Activated T-helper 9 cell treated with anti-CD3 and anti-CD28 coated beads, Interleukin-2, amount 50 U/mL, for 16 hours (primary cell): ENCODE data around the gene CDC25C.
"Not testable (repeated sequence)": the region's sequence is repeated elsewhere in the genome, so short reads cannot be mapped to it uniquely, and the experiment has no call there.

ENCODE experiments used
- DNase-seq: peaks from one replicate; pipeline ENCODE4 v3.0.0-alpha.2; 2020; ENCODE audit warnings: low read depth

The CDC25C gene

DNA sequence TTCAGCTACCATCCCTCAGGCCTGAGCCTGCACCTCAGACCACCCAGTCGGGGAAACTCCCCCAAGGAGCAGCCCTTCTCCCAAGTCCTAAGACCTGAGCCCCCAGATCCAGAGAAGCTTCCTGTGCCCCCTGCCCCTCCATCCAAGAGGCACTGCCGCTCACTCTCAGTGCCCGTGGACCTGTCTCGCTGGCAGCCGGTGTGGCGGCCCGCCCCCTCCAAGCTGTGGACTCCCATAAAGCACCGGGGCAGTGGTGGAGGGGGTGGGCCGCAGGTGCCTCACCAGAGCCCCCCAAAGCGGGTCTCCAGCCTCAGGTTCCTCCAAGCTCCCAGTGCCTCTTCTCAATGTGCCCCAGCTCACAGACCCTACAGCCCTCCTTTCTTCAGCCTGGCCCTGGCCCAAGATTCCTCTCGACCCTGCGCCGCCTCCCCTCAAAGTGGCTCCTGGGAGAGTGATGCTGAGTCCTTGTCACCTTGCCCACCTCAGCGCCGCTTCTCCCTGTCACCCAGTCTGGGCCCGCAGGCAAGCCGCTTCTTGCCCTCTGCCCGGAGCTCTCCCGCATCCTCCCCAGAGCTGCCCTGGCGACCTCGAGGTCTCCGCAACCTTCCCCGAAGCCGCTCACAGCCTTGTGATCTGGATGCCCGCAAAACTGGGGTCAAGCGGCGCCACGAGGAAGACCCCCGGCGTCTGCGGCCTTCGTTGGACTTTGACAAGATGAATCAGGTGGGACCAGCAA lies 13.5 kb upstream of the CDC25C start:
- no peak for DNase-seq

DNA sequence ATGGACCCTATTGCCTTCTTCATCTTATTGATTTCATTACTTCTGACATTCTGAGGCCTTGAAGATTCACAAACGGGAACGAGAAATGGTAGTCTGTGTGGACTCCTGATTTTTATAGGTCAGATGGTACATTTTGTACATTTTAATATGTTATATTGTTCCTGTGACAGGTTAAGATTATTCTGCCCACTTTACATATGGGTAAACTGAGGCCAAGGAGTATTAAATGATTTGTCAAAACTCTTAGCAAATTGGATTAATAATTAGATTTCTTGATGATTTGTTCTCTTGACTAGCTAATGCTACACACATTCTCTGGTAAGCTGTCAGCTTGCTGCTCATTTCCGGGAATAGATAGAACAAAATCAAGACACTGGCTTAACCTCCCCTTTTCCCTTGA lies 8.4 kb upstream of the CDC25C start:
- DNase-seq, result no peak

DNA sequence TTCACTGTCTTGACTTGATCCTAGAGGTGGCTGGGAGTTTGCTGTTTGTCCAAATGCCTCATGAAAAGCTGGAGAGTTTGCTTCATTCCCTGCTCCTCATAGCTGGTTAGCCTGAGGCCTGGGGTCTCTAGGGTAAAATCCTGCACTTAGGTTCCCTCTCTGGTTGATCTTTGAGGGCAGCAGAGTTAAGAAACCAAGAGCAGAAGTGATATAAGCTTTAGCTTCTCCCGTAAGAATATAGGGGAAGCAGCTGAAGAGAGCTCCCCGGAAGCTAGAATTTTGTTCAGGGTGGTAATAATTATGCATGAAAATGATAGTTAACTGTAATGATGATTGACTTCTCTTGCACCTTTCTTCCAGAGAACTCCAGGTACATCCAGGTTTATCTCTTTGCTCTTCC lies 7.9 kb upstream of the CDC25C start:
- no peak for DNase-seq

DNA sequence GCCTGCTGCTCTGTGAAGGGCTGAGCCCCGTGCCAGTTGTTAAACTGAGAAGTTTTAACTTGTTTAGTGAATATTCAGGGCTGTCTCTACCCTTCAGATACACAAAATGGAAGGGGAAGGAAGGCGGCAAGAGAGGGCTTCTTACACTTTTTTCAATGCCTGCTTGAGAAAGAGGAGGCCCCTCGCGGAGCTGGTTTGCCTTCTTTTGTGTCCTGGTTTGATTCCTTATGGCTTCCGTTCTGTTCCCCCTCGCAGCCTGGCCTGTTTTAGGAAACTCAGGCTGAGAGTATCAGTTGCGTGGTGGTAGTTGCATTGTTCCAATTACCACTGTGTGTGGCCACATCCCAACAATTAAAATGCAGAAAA lies 7.5 kb upstream of the CDC25C start:
- DNase-seq, result no peak

DNA sequence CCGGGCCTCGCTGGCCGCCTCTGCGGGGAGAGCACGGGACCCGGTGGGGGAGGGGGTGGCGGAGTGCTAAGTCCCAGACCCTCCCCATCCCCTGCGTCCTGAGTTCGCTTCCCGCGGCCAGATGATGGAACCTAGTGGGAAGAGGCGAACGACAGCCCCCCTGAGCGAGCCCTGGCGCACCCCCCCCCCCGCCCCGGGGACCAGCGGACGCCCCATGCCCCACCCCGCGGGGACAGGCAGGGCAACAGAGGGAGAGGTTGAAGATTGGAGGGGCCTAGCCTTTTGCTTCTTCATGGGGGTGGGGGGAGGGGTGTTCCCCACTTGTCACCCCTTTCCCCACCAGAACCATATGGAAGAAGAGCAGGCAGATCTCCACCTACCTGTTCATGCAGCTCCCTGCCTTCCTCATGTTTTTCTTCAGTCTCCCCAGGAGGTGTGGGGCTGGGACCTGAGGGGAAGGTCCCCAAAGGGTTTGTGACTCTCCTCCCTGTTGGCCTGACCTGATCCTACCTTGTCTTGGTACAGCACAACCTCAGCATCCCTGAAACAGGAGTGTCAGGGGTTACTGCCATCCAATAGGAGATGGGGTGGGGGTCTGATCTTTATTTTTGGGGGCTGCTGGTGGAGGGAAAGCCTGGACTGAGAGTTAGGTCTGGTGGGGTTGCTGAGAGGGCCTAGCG lies 6.9 kb upstream of the CDC25C start:
- no peak for DNase-seq

DNA sequence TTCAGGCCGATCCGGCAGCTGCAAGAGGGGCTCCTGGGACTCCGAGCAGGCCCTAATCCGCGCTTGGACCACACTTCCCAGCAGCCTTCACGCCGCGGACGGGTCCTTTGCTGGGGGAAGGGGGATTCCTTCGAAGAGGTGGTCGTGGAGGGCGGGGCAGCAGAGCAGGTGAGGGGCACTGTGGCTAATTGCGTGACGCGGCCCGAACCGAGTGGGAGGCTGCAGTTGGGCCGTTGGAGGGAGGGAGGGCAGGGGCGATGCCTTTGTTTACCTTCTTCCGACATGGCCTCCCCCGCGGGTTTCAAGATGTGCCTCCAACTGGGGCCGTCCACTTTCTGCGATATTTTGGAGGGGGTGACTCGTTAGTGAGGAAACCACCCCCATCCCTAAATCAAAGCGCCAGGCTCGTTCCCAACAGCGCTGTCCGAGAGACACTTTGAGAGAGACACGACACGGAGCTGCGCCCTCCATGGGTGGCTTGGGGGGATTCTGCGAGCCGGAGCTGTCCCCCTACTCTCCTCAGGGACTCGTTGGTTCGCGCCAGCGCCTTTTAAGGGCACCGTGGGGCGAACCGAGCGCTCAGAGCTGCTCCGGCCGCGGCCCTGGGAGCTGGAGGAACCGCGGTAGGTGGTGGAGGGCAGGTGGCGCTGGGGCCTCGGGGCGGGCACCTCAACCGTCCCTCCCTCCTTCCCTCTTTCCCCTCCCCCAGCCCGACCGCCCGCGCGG lies 6.2 kb upstream of the CDC25C start, which contains the start of gene FAM53C:
Gene FAM53C (plus strand): TSS at position 582 of the 726 bp plus-strand sequence. CDS start 3,070 bp downstream, outside the sequence.
- peak; percentile 87 for DNase-seq

DNA sequence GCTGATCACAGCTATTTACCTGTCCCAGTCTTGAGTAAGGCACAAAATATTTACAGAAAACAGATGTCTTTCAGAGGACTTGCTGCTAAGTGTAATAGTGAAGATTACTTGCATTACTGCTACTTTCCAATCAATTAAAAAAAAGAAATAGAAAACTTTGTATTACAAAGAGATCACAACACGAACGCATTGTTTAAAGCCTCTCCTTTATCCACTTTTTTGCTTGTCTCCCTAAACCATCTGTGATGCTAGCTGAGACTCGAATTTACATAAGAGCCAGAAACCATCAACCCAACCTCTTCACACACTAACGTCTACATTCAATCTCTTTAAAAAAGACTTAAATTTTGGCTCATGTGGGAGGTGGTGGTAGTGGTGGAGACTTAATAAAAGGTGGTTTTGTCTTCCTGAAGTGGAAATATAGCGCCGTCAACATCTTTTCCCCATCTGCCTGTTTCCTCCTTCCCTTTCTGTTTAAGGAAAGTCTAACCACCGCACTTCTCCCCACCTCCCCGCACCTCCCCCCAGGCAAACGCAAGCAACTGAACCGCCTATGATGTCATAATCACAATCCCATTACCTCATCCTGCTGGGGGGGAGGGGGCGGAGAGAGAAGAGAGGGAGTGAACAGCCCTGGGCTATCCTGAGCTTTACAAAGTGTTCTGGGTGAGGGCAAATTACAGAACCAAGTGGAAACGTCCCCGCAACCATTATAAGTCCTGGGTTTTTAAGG lies 5.5 kb upstream of the CDC25C start:
- no peak for DNase-seq

DNA sequence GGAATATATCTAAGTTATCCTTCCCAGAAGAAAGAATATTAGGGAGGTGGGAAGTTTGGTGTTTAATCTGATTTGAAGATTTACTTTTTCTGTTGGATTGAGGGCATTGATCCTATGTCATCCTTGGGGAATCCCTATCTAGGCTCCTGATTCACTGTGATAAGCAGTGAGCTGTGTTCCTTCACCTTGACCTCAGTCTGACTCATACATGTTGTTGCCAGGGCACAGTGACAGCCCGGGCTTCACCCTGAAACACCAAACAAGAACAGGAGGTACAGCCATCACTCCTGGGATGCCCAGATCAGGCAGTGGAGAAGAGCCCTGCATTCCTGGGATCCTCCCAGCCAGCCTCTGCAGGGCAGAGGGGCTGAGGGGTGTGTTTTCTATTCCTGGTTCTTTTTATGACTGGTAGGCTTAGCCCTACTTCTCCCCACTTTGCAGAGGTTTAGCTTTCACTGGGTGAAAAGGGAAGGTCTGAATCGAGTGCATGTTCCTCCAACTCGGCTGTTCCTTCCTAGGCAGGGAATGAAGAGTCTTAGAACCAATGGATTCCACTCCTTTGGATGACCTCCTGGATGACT lies 3.4 kb upstream of the CDC25C start:
- no peak for DNase-seq

DNA sequence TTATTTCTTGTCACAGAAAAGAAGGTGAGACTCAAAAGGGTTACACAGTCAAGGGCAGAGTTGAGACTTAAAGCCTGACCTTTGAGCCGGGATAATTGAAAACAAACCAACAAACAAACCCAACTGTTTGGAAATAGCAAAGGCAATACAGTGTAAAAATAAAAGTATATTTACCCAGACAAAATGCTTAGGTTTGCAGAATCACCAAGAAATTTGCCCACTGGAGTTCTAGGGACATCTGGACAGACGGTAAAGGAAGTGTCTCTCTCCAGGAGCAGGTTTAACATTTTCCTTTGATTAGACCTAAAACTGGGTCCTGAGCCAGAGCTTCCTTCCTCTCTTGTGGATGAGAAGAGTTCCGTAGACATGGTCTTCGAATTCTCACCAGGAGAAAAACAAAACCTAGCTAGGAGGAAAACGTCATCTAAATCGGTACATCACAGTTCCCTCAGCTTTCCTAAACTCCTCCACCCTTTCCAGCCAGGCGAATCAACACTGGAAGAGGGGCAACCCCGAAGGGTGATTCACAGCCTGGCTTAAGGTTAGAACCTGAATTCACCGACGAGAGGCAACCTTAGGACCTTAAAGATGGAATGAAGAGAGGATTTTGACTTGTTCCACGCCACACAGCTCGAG lies 673 bp downstream of the CDC25C start:
- DNase-seq, result no peak

DNA sequence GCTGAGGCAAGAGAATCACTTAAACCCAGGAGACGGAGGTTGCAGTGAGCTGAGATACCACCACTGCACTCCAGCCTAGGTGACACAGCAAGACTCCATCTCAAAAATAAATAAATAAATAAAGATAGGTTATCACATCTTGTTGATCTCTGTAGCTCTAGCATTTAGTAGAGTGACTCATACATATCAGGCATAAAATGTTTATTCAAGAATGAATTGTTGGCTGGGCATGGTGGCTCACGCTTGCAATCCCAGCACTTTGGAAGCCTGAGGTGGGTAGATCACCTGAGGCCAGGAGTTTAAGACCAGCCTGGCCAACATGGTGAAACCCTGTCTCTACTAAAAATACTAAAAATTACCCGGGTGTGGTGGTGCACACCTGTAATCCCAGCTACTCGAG lies 13.4 kb downstream of the CDC25C start:
- DNase-seq, result not testable (repeated sequence)

DNA sequence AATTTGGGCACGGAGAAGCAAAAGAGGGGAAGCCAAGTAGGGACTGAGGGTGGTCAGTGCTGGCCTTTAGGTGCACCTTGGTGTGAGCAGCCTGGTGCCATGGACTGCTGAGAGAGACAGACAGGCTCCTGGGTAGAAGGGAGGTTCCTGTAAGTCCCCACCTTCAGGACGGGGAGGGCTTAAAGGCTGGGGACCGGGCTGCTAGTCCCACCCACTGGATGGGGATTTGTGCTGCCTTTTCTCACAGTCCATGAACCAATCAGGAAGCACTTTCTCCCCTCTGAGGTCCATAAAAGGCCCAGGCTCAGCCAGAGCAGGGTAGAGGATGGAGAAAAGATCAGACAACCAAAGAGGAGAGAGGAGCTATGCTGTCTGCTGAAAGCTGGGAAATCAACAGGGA lies 15.2 kb downstream of the CDC25C start:
- DNase-seq, result no peak

DNA sequence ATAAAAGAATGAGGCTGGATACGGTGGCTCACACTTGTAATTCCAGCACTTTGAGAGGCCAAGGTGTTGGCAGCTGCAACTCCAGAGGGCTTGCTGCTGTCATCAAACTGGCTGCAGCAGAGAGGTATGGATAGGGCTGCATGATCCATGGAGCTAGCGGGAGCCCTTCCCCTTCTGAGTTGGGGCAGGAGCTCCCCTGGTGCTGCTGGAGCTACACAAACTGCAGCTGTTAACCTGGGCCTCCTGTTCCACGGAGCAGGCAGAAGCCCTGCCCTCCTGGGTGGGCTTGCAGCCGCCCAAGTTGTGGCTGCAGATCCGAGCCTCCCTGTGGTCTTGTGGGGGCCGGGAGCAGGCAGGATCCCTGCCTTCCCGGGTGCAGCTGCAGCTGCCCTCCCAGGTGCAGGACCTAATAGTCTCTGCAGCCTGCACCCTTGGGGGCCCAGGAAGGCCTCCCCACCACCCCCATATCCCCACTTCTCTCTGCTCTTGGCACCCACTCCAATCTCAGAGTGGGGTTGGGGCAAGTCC lies 15.8 kb downstream of the CDC25C start:
- DNase-seq, result no peak

DNA sequence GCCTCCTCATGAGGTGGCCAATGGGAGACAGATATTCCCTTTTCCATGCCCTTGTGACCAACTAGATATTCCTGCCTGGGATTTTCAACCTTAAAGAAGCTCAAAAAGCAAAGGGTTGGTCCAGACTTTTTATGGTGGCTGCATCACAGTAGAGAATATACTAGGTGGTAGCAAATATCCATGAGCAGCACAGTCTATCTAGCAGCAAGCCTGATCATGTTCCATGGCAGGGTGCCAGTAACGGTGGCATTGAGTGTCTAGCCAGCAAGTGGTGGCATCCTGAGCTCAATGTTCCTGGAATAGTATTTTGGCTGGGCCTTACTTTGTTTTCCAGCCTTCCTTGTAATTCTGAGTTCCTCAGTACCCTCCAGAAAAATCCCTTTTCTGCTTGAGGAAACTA lies 25.8 kb downstream of the CDC25C start:
- no peak for DNase-seq

DNA sequence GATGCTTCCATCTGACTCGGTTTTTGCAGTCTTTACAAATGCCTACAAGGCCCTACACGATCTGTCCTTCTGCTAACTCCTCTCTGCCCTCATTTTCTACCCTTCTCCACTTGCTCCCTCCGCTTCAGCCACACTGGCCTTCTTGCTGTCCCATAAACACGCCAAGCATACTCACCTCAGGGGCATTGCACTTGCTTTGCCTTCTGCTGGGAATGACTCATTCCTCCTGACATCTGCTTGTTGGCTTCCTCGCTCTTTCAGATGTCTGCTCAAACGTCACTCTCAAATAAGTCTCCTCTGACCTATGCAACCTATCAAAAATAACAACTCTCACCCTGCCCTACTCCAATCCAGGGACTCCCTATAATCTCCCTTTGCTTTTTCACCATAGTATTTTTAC lies 28.2 kb downstream of the CDC25C start:
- DNase-seq, result no peak

DNA sequence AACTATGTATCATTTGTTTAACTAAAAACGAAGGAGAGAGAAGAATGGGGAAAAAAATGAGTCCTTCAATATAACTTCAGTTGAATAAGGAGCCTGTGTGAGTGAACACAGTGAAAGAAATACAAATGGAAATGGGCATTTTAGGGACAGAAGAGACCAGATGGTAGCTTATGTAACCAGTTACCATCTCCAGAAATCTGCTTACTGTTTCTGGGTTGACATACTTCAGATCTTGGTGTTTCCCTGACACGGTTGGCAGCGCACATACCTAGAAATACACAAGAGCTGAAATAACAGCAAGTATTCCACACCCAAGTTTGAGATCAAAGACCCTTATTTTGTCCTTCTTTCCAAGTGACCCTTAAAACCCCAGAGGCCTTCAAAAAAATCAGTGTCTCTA lies 42.3 kb downstream of the CDC25C start:
- DNase-seq, result no peak

DNA sequence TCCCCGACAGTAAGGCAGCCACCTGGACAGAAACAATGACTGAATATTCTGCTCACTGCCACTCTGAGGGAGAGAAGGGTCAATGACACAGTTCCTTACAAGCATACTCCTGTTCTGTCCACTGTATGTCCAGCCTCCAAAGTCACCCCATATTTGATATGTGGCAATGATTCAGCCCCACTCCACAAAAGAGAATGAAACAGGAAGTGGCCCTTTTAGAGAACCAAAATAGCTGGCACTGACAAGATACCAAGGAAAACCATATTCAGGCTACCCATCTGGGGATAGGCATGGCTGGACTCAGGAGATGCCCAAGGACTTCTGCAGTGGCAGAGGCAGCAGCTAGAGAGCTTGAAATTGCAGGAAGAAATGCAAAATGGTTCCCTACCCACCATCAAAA lies 44.4 kb downstream of the CDC25C start:
- DNase-seq, result no peak

DNA sequence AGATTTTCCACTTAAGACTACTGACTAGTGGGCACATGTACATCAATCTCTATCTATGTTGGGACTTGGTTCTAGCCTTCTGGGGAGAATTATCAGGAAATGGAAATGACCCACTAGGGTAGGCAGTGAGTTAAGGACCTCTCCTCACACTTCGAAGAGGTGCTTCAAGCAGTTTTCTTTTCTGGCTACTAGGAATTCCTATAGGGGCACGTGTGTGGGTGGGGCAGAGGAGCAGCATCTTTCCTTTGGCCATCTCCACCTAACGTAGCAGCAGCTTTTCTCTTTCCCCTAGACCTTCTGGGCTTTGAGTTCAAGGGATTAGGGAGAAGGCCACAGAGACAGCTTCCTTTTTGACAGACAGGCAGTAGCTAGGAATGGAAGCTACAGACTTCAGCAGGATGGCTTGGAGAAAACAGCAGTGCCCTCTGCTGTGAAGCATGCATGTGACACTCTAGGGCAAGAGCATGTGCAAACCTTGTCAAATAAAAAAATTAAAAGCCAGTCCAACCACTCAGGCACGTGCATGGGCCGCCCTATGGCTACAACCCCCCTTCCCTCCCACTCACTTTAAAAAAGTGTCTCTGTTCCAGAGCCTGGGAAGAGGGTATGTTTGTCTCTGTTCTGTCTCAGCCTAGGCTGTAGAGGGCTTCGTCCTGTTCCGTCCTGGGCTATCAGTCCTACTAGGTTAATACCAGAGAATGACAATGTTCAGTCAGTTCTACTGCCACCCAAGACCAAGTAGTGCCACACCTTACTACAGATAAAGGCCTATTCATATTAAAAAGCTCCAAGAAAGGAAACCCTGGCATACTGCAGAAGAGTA lies 48.5 kb downstream of the CDC25C start:
- DNase-seq, result no peak

DNA sequence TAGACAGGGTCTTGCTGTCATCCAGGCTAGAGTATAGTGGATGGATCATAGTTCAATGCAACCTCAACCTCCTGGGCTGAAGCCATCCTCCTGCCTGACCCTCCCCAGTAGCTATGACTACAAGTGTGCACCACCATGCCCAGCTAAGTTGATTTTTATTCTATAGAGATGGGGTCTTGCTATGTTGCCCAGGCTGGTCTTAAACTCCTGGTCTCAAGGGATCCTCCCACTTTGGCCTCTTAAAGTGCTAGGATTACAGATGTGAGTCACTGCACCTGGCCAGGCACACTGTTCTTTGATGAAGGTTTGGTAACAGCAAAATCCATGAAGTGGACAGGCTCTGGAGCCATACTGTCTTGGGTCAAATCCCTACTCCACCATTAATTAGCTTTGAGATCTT lies 50.7 kb downstream of the CDC25C start:
- DNase-seq, result no peak

DNA sequence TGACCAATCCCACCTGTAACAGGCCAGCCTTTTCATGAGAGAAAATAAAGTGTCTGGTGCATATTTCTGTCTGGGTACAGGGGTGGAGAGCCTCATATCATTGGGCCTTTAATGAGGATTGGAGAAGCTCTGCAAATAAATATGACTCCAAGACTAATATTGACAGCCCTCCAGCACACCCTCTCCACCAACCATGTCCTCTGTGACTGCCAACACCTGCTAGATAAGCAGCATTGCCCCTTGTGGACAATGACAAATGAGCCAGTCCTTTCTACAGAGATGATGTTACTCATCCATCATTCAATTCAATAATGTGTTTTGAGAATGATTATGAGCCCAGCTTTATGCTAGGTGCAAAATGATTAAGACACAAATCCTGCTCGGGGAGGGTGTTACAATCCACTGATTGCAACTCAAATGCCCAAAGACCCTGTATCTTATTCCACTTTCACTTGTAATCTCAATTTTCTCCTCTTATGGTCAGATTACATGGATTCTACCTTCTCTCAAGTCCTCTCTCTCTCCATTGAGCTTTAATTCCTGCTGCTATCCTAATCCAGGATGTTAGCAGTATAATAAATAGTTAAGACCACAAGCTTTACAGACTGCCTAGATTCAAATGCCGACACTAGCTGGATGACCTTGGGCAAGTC lies 55.1 kb downstream of the CDC25C start:
- no peak for DNase-seq

DNA sequence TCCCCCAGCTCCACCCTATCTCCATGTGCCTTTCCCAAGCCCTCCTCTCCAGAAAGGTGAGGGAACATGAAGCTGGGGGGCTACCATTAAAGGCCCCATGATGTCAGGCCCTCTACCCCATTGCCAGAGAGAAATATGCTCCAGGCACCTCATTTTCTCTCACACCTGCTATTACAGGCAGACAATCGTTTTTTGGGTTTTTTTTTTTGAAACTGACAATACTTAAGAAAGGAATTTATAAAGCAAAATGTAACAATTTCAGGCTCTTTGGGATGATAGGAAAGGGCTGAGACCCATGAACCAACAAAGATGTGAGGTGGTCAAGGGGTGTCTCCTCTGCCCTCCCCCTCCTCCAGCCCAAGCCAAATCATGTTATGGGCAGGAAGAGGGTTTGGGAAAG lies 55.7 kb downstream of the CDC25C start:
- no peak for DNase-seq
